HG03039 (cell line): ENCODE results near the gene EHMT2.
A peak's percentile ranks its signal among the peaks of the same experiment; 100 is the strongest.
"Not testable (repeated sequence)": the region's sequence is repeated elsewhere in the genome, so short reads cannot be mapped to it uniquely, and the experiment has no call there.

Experiments used
- ATAC-seq: cut with Tn5 transposase; IDR thresholded peaks from one replicate; pipeline ENCODE4 v1.9.1; 2021; ENCODE audit warnings: mild to moderate bottlenecking, moderate library complexity; ENCODE audit not compliant: unreplicated experiment

The EHMT2 gene

DNA sequence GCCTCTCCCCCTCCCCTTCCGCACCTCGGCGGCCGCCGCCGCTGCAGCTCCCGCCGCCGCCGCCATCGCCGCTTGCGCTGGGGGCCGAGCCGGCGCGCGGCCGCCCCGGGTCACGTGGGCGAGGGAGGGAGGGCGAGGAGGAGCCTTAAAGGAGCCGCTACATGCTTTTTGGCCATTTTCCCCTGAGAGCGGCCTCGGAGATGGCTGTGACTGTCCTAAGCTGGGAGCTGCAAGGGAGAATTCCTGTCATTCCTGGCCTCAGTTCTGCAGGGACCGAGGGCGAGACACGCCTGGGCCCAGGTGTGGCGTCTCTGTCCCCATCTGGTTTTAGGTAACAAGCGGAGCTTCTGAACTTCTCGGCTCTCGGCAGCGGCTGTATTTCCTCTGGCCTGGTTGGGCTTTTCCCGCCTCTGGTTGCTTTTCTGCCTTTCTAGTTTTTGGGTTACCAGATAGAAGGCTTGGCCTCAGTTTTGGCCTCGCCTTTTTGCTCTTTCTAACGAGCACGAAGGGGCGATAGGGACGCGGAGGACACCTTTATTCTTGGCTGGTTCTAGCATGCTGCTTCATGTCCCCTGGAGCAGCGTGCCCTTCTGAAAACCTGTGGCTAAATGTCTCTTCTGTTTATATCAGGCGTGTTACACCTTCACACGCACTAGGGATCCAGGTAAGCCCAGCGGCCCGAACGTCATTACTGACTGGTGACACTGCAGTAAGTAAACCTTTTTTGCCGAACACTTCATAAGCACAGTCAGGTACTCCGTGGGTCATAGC, at the start of gene EHMT2:
TSS of gene EHMT2 (minus strand) at position 87 of the 771 bp plus-strand sequence. CDS start at position 66, 21 bp downstream.
- ATAC-seq = peak; percentile 43

DNA sequence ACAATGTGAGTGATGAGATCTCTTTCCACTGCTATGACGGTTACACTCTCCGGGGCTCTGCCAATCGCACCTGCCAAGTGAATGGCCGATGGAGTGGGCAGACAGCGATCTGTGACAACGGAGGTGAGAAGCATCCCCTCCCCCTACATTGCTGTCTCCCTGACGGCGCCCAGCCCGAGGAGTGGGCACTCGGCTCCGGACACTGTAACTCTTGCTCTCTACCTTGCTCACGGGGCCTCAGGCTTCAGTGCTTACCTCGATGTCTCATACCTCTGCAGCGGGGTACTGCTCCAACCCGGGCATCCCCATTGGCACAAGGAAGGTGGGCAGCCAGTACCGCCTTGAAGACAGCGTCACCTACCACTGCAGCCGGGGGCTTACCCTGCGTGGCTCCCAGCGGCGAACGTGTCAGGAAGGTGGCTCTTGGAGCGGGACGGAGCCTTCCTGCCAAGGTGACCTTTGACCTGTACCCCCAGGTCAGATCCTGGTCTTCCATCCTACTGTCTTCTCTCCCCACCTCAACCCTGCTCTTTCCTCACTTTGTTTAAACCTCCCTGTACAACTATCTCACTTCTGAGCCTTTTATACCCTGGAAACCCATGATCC, 49.7 kb upstream of the EHMT2 start:
- no peak for ATAC-seq

DNA sequence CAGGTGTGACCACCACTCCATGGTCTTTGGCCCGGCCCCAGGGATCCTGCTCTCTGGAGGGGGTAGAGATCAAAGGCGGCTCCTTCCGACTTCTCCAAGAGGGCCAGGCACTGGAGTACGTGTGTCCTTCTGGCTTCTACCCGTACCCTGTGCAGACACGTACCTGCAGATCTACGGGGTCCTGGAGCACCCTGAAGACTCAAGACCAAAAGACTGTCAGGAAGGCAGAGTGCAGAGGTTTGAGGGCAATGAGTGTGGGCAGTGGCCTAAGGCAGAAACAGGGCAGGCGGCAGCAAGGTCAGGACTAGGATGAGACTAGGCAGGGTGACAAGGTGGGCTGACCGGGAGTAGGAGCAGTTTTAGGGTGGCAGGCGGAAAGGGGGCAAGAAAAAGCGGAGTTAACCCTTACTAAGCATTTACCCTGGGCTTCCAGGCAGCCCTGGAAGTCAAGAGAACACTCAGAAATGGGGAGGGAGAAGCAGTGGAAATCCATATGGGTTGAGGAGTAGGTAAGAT, 48.9 kb upstream of the EHMT2 start:
- ATAC-seq = no peak

DNA sequence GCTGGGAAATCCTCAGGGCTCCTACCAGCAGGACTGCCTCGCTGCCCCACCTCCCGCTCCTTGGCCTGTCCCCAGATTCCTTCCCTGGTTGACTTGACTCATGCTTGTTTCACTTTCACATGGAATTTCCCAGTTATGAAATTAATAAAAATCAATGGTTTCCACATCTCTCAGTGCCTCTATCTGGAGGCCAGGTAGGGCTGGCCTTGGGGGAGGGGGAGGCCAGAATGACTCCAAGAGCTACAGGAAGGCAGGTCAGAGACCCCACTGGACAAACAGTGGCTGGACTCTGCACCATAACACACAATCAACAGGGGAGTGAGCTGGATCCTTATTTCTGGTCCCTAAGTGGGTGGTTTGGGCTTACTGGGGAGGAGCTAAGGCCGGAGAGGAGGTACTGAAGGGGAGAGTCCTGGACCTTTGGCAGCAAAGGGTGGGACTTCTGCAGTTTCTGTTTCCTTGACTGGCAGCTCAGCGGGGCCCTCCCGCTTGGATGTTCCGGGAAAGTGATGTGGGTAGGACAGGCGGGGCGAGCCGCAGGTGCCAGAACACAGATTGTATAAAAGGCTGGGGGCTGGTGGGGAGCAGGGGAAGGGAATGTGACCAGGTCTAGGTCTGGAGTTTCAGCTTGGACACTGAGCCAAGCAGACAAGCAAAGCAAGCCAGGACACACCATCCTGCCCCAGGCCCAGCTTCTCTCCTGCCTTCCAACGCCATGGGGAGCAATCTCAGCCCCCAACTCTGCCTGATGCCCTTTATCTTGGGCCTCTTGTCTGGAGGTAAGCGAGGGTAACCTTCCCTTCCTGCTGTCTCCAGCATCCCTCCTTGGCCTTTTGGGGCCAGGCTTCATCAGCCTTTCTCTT, 48.2 kb upstream of the EHMT2 start, which contains the start of gene CFB:
TSS of gene CFB (plus strand) at position 589 of the 863 bp plus-strand sequence. CDS start at position 716, 127 bp downstream.
- no peak for ATAC-seq

DNA sequence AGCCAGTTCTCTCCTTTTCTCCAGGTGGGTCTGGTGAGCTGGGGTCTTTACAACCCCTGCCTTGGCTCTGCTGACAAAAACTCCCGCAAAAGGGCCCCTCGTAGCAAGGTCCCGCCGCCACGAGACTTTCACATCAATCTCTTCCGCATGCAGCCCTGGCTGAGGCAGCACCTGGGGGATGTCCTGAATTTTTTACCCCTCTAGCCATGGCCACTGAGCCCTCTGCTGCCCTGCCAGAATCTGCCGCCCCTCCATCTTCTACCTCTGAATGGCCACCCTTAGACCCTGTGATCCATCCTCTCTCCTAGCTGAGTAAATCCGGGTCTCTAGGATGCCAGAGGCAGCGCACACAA, 47.6 kb upstream of the EHMT2 start:
- no peak for ATAC-seq

DNA sequence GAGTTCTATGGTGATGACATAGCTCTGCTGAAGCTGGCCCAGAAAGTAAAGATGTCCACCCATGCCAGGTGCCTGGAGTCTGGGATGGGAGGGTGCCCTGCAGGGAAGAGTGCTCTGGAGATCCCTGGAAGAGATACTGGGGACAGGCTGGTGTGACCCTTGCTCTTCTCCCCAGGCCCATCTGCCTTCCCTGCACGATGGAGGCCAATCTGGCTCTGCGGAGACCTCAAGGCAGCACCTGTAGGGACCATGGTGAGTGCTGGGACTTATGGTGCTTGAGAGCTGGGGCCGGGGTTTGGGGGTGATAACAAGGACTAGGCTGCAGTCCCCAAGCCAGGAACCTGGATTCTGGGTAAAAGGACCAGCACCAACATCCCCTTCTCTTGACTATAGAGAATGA, 46.2 kb upstream of the EHMT2 start:
- ATAC-seq = no peak

DNA sequence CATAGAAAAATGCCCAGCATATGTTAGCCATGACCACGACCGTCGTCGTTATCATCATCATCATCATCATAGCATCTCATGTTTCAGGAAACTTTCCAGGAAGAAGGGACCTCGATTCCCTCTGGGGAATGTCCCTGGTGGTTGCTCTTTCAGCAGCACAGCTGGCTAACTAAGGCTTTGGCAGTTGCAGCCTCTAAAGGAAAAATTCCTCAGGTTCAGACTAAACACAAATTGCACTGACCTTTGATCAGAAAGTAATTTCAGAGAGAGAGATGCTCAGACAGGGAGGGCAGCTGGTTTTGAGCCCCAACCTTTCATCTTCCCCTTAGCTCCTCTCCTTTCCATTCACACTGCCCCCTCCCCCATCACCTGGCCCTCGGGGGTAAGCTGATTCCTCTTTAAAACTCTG, 42.8 kb upstream of the EHMT2 start:
- no peak for ATAC-seq

DNA sequence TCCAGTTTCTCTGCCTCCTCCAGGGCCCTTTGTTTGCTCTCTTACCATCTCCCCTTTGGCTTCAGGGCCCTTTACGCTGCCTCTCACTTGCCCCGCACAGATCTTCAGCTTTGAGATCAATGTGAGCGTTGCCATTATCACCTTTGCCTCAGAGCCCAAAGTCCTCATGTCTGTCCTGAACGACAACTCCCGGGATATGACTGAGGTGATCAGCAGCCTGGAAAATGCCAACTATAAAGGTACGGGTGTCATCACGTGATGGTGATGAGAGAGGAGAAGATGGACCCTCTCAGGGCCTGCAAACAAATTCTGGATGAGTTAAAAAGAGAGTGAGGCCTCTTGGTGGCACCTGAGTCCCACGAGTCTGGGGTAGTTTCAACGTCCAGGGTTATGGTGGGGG, 38.3 kb upstream of the EHMT2 start:
- ATAC-seq = no peak

DNA sequence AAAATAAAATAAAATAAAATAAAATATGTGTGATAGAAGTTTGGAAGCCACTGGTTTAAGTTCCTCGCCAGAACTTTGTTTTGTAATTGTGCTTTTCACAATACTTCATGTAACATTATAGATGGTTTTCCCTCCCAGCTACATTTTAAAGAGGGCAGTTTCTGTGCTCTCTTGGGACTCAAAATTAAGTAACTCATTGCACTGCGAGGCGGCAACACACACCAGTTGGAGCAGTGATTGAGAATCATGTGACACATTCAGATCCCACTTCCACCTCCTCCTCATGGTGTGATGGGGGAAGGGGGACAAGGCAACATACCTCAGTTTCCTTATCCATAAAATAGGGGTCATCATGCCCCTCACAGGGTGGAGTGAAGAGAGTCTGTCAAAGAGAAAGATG, 37.5 kb upstream of the EHMT2 start:
- ATAC-seq = no peak

DNA sequence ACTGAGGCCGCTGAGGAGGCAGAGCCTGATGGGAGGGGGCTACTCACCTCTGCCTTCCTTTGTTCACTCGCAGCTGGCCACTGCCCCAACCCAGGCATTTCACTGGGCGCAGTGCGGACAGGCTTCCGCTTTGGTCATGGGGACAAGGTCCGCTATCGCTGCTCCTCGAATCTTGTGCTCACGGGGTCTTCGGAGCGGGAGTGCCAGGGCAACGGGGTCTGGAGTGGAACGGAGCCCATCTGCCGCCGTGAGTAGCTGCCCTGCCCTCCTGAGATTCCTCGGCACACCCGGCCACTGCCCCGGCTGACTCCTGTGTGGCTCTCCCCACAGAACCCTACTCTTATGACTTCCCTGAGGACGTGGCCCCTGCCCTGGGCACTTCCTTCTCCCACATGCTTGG, 36.0 kb upstream of the EHMT2 start:
- ATAC-seq = no peak

DNA sequence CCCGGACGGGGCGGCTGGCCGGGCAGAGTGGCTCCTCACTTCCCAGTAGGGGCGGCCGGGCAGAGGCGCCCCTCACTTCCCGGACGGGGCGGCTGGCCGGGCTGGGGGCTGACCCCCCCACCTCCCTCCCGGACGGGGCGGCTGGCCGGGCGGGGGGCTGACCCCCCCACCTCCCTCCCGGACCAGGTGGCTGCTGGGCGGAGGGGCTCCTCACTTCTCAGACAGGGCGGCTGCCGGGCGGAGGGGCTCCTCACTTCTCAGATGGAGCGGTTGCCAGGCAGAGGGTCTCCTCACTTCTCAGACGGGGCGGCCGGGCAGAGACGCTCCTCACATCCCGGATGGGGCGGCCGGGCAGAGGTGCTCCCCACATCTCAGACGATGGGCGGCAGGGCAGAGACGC, 34.6 kb upstream of the EHMT2 start:
- ATAC-seq = not testable (repeated sequence)

DNA sequence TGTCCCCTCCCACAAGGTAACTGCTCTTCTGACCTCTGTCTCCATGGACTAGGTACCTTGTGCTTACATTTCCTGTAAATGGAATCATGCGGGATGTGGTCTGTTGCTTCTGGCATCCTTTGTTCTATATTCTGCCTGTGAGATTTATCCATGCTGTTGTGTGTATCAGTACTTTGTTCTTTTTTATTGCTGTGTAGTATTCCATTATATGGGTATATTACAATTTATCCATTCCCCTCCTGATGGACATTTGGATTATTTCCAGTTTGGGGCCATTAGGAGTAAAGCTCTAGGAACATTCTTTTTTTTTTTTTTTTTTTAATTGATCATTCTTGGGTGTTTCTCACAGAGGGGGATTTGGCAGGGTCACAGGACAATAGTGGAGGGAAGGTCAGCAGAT, 33.5 kb upstream of the EHMT2 start:
- no peak for ATAC-seq

DNA sequence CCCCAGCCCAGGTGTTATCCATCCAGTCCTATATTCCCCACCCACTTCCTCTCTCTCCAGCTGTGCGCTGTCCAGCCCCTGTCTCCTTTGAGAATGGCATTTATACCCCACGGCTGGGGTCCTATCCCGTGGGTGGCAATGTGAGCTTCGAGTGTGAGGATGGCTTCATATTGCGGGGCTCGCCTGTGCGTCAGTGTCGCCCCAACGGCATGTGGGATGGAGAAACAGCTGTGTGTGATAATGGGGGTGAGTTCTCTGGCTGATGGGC, 31.1 kb upstream of the EHMT2 start:
- ATAC-seq = no peak

DNA sequence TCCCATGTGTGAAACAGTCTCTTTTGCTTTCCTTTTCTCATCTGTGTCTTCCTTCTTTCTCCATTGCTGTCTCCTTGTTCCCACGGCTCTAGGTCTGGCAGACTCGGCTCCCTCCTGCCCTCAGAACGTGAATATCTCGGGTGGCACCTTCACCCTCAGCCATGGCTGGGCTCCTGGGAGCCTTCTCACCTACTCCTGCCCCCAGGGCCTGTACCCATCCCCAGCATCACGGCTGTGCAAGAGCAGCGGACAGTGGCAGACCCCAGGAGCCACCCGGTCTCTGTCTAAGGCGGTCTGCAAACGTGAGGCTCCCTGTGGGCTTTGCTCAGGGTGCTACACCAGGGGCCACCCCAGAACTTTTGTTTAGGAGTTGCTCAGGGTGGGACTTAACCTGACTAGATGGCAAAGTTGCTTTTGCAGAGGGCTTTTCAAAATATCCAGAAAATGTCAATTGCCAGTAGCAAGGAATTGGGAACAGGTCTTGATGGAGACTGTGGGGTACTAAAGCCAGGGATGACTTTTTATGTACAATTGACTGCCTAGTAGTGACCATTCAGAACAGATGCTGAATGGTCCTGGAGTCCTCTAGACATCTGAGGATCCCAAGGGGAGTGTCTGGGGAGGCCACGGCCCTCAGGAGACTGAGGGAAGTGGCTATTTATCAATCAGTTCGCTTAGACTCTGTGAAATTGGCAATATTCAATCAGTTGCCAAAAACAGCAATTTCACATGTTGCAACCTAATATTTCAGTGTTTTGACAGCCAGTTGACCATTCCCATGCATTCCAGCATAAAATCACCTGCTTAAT, 30.6 kb upstream of the EHMT2 start:
- no peak for ATAC-seq

DNA sequence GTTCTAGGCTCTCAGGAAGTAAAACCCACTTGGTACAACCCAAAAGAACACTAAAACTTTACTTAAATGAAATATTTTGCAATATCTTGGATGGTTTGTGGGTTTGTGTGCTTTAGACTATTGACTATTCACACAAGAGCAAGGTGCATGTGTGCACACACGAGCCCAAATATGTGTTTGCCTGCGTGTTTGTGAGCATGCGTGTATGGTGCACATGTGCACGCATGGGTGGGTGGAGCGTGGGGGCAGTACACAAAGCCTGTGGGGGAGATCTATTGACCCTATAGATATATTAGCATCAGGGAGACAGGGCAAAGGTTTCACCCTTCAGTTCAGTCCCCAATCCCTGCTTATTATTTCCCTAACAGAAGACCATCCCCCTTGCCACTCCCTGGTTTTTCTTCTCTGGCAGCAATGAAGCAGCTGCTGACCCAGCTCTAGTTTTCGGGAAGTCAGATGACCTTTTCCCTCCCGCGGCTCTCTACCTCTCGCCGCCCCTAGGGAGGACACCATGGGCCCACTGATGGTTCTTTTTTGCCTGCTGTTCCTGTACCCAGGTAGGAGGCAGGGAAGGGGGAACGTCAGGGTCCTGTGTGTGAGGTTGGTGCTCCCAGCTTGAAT, 29.9 kb upstream of the EHMT2 start, which contains the start of gene C2:
TSS of gene C2 (plus strand) at position 476 of the 621 bp plus-strand sequence. CDS start at position 512, 36 bp downstream.
- no peak for ATAC-seq

DNA sequence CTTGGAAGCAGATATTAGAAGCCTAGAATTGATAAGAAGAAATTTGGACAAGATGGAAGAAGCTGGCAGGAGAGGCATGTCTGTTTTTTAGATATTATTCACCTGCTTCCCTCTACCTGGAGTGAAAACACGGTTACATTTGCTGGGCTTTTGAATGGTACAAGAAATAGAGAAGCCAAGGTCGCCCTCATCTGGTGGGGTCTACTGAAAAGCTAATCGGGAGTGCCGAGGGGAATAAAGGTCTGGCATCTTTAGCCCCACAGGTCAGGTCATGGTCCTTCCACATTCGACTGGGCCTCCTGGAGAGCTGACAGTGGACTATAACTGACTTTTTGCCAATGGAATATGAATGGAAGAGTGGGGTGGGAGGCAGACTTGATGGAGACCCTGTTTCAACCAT, 25.4 kb upstream of the EHMT2 start:
- no peak for ATAC-seq

DNA sequence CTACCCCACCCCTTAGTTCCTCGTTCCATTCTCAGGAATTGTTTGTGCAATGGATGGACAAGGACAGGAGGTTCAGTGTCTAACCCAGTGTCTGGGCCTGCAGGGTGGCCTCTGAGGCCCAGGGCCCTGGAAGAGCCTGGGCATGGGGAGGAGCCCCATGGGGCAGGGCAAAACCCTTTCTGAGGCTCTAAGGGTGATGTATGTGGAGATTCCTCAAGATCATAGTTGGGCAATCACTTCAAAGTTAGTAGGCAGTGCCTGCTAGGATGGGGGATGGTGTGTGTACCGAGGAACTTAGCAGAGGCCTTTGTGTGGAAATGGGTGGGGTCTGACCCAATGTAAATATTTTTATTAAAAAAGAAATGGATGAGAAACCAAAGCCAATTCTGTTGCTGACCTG, 23.3 kb upstream of the EHMT2 start:
- ATAC-seq = no peak

DNA sequence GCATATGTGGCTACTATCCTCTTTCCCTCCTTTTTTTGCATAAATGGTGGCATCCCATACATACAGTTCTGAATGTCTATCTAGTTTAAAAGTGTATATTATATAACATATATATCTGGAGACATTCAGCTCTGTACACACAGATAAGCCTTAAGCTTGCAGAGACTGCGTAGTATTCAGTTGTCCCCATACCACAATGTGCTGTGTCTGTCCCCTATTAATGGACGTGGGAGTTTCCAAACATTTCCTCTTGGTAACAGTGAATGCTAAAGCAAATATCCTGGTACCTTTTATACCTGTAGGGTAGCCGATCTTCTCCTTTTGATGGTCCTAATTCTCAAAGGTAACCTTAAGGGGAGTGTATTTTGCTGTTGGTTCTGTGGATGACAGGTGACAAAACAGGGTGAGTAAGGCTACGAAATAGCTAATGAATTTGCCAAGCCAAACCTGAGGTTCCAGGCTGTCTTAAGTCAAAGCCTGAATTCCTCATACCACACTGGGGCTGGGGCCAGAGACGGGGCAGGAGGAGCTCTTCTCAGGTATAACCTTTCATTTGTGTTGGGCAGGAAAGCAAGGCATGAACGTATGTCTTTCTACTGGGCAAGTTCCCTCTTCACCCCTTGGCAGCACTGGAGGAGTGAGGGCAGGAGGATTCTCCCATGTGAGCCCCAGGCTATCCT, 22.3 kb upstream of the EHMT2 start:
- no peak for ATAC-seq

DNA sequence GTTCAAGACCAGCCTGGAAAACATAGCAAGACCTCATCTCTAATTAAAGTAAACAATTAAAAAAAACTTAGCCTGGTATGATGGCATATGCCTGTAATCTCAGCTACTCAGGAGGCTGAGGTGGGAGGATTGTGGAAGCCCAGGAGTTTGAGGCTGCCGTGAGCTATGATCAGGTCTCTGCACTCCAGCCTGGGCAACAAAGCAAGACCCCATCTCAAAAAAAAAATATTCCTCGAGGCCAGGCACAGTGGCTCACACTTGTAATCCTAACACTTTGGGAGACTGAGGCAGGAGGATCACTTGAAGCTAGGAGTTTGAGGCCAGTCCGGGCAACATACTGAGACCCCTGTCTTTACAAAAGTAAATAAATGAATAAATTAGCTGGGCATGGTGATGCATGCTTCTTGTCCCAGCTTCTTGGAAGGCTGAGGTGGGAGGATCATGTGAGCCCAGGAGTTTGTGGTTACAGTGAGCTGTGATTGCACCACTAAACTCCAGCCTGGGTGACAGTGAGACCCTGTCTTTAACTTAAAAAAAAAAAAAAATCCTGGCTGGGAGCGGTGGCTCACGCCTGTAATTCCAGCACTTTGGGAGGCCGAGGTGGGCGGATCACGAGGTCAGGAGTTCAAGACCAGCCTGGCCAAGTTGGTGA, 20.7 kb upstream of the EHMT2 start:
- ATAC-seq = no peak
